Gastroesophageal sphincter (tissue), 4 donors: ENCODE results near the gene CASQ2. TPM values are rescaled to one million over a fixed set of nuclear protein-coding genes. Genes with fewer than 3 reads are reported as not detected.

Experiments
- ATAC-seq: fragments of 150-250 bp; one replicate; pipeline ENCODE4 v1.9.1; 2016; ENCODE audit warnings: mild to moderate bottlenecking, moderate library complexity
- H3K27ac ChIP-seq, 4 donors: fragments of 200-600 bp; sonication (generic) in 3 of 4; 1 replicate in 3 of 4; 2 replicates in 1 of 4; pipeline ENCODE4 v1.5.1; 2016 to 2019
- H3K27me3 ChIP-seq: fragments of 200-600 bp; sonication (generic); one replicate; pipeline ENCODE4 v1.5.1; 2019
- H3K36me3 ChIP-seq, 2 donors: fragments of 200-600 bp; sonication (generic); one replicate each; pipeline ENCODE4 v1.5.1; 2019; ENCODE audit warnings: control low read depth in 1 of 2
- H3K4me1 ChIP-seq, 3 donors: fragments of 200-600 bp; sonication (generic); 1 replicate in 2 of 3; 2 replicates in 1 of 3; pipeline ENCODE4 v1.5.1; 2016 to 2019; ENCODE audit warnings: control low read depth in 2 of 3
- H3K4me3 ChIP-seq, 2 donors: fragments of 200-600 bp; sonication (generic); one replicate each; pipeline ENCODE4 v1.5.1; 2019; ENCODE audit warnings: mild to moderate bottlenecking in 1 of 2, moderate library complexity in 1 of 2
- H3K9me3 ChIP-seq, 3 donors: fragments of 200-600 bp; sonication (generic); one replicate each; pipeline ENCODE4 v1.5.1; 2017 to 2019; ENCODE audit warnings: control low read depth in 2 of 3
- EP300 ChIP-seq: sonication (generic); formaldehyde crosslinking; IDR thresholded peaks from one replicate; pipeline ENCODE4 v1.6.1; 2017; ENCODE audit warnings: antibody characterized with exemption, mild to moderate bottlenecking
- POLR2A ChIP-seq, 2 donors: fragments of 450-650 bp; IDR thresholded peaks; one replicate each; pipeline ENCODE4 v1.6.1; 2017; ENCODE audit warnings: antibody characterized with exemption in 2 of 2, mild to moderate bottlenecking in 2 of 2, moderate library complexity in 1 of 2
- POLR2AphosphoS5 ChIP-seq: sonication (generic); formaldehyde crosslinking; IDR thresholded peaks from one replicate; pipeline ENCODE4 v1.6.1; 2017; ENCODE audit warnings: antibody characterized with exemption
- WGBS, 2 donors: methylation state at CpG; one replicate each; pipeline ENCODE4 v1.1.5; 2018; ENCODE audit warnings: low coverage in 1 of 2; 5-methylcytosine and 5-hydroxymethylcytosine counted together
- total RNA-seq, 4 donors: library from RNA; depleted of rRNA; stranded (reverse); fragments of >200 nt; gene quantifications; one replicate each; pipeline ENCODE4 v1.1.0, GENCODE V29; 2016
- TF ChIP-seq, protein P1 (sequence below), 4 experiments: fragments of 200-600 bp in 2 of 4; fragments of 450-650 bp in 2 of 4; sonication (generic) in 1 of 4; IDR thresholded peaks; one replicate each; pipeline ENCODE4 v1.5.1; 2017 to 2019; ENCODE audit warnings: antibody characterized with exemption in 4 of 4, mild to moderate bottlenecking in 2 of 4, moderate library complexity in 2 of 4

CASQ2 gene
- total RNA-seq, 4 donors from 2014 or later = 86.2 to 147 (median 133) TPM

DNA sequence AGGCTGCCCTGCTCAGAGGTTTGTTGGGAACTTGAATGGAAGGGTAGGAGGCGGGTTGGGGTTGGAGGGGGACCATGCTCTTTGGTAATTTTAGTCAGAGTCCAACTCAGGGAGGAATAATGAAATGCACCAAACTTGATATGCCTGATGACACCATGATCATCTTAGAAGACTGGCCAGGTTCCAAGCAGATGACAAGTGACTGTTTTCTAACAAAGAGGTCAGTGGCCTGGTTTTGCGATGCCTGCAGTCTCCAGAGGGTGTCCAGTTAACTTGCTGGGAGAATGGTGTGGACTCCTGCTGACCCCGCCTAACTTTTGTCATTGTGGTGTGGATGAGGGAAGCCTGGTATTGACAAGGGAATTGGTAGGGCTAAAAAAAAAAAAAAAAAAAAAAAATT is 114.4 kb downstream of the CASQ2 start:
- Histone ChIP-seq H3K27ac (no peak overlapping the region), H3K4me1 (peaks cover 2 to 65% (median 4%) of the 10 kb centered on the region in 3 donors), H3K9me3 (no peaks in the 10 kb centered on the region), H3K36me3 (peaks cover 0 to 37% of the 10 kb centered on the region in 2 donors), H3K4me3 (no peak overlapping the region), H3K27me3 (no peaks in the 10 kb centered on the region)
- TF ChIP-seq POLR2A (IDR thresholded peaks at IDR 0.05) = no peak
- TF ChIP-seq, protein P1, sequence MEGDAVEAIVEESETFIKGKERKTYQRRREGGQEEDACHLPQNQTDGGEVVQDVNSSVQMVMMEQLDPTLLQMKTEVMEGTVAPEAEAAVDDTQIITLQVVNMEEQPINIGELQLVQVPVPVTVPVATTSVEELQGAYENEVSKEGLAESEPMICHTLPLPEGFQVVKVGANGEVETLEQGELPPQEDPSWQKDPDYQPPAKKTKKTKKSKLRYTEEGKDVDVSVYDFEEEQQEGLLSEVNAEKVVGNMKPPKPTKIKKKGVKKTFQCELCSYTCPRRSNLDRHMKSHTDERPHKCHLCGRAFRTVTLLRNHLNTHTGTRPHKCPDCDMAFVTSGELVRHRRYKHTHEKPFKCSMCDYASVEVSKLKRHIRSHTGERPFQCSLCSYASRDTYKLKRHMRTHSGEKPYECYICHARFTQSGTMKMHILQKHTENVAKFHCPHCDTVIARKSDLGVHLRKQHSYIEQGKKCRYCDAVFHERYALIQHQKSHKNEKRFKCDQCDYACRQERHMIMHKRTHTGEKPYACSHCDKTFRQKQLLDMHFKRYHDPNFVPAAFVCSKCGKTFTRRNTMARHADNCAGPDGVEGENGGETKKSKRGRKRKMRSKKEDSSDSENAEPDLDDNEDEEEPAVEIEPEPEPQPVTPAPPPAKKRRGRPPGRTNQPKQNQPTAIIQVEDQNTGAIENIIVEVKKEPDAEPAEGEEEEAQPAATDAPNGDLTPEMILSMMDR (IDR thresholded peaks at IDR 0.05) = no peak
- no peak for TF ChIP-seq EP300
- TF ChIP-seq POLR2AphosphoS5 = no peak
- 90% methylated on average over 2 of the region's 3 CpGs; no CpG with 5 or more reads in 1 of the 2 donors for WGBS, 2 donors
- ATAC-seq = no peak

DNA sequence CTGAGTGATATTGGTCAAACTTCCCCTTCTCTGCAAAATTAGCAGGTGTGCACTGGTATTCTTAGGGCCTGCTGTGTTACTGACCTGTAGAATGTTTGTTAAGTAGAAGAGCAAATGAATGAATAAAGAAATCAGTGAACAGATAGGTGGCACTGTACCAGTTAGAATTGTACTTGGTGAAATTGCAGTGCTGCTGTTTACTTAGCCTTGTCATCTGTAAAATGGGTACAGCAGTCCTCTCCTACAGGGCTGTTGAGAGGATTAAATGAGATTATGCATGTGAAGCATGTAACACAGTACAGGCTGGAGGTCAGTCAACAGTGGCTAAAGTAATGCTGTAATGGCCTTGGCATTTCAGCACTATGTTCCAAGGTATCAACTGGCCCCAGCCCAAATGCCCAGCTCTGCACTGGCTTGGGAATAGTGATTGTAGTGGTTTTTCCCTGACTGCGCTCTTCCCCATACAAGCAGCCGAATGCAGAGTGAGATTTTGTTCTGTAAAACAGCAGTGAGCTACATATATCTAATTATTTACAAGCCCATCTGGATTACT is 116.2 kb downstream of the CASQ2 start:
- no peak for ATAC-seq
- Histone ChIP-seq H3K27me3 (no peaks in the 10 kb centered on the region), H3K27ac (no peak overlapping the region), H3K4me3 (no peak overlapping the region), H3K36me3 (peaks cover 0 to 30% of the 10 kb centered on the region in 2 donors), H3K9me3 (no peaks in the 10 kb centered on the region), H3K4me1 (peaks cover 4 to 83% (median 7%) of the 10 kb centered on the region in 3 donors)
- TF ChIP-seq POLR2AphosphoS5 (no peak), EP300 (no peak), POLR2A (IDR thresholded peaks at IDR 0.05) (no peak)
- TF ChIP-seq, protein P1 (IDR thresholded peaks at IDR 0.05) = no peak
- WGBS, 2 donors = 93 to 95% methylated on average over 2 of the region's 2 CpGs

DNA sequence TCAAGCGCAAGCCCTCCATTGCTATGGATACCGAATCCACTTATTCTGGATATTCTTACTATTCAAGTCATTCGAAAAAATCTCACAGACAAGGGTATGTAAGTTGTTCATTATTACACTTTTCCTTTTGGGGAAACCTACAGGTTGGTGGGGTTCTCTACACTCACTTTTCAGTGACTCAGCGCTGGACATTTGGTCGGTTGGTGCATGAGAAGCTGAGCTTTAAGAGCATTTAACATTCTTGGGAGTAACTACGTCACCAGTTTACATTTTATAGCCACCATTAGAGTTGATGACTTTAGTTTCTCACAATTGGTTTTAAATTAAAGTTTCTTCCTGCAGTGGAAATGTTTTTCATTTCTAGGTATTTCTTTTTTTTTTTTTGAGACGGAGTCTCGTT is 117.1 kb downstream of the CASQ2 start:
- no peak overlapping the region for H3K27ac ChIP-seq
- 95 to 96% methylated on average over 6 to 8 of the region's 8 CpGs for WGBS, 2 donors
- ATAC-seq = no peak
- H3K27me3 ChIP-seq = no peaks in the 10 kb centered on the region
- no peak for TF ChIP-seq POLR2AphosphoS5
- TF ChIP-seq, protein P1 (IDR thresholded peaks at IDR 0.05) = no peak
- no peak for TF ChIP-seq EP300
- TF ChIP-seq POLR2A (IDR thresholded peaks at IDR 0.05) = no peak
- no peaks in the 10 kb centered on the region for H3K9me3 ChIP-seq
- peaks cover 4 to 83% (median 7%) of the 10 kb centered on the region in 3 donors for H3K4me1 ChIP-seq
- no peak overlapping the region for H3K4me3 ChIP-seq
- H3K36me3 ChIP-seq = peaks cover 0 to 30% of the 10 kb centered on the region in 2 donors

DNA sequence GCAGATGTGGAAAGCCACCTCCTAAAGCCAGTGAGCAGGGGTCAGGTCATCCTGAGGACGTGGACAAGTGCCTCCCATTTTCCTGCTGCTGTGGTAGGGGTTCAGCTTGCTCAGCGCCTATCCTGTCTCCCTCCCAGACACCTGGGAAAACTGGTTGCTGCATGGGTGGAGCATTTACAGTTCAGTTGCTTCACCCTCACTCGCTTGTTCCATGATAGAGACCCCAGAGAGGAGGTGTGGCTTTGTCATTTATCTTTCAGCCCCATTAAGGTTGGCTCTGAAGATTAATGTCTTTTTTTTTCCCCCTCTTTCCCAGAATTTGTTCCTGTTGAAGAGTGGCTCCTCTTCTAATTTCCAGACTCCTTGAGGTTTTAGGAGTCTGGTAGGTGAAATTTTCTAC is 117.6 kb downstream of the CASQ2 start:
- peaks cover 4 to 83% (median 7%) of the 10 kb centered on the region in 3 donors for H3K4me1 ChIP-seq
- H3K9me3 ChIP-seq = no peaks in the 10 kb centered on the region
- H3K36me3 ChIP-seq = peaks cover 0 to 30% of the 10 kb centered on the region in 2 donors
- no peak overlapping the region for H3K27ac ChIP-seq
- H3K27me3 ChIP-seq = no peaks in the 10 kb centered on the region
- WGBS, 2 donors = 74 to 100% methylated on average over 1 to 3 of the region's 3 CpGs
- no peak overlapping the region for H3K4me3 ChIP-seq
- ATAC-seq = no peak
- no peak for TF ChIP-seq EP300
- TF ChIP-seq, protein P1 (IDR thresholded peaks at IDR 0.05) = no peak
- TF ChIP-seq POLR2AphosphoS5 = no peak
- TF ChIP-seq POLR2A (IDR thresholded peaks at IDR 0.05) = no peak

Other genes starting within 250 kb of the CASQ2 start
- 10 to 100 TPM in 2 of 4 donors, 1 to 10 TPM in 2; 9.7 to 18.2 (median 12.7) TPM for gene VANGL1, start 126.7 kb downstream of the CASQ2 start, total RNA-seq
- gene NHLH2, start 72.4 kb upstream of the CASQ2 start, total RNA-seq = not detected
- 1 to 10 TPM; 2.3 to 6.5 (median 4.1) TPM for gene SLC22A15, start 207.8 kb upstream of the CASQ2 start, total RNA-seq